Coronary artery (tissue), 2 donors: Measurements from ENCODE around the gene FAM20A.
"Not testable (repeated sequence)": the region's sequence is repeated elsewhere in the genome, so short reads cannot be mapped to it uniquely, and the experiment has no call there.

Source experiments
- DNase-seq: peaks from one replicate; pipeline ENCODE4 v3.0.0-alpha.2; 2017; ENCODE audit warnings: low spot score
- H3K27ac ChIP-seq, 2 donors: fragments of 200-600 bp; sonication (generic); one replicate each; pipeline ENCODE4 v1.5.1; 2016 to 2019
- H3K4me3 ChIP-seq: fragments of 200-600 bp; sonication (generic); 2 replicates; pipeline ENCODE4 v1.5.1; 2016; ENCODE audit warnings: mild to moderate bottlenecking, moderate library complexity
- TF ChIP-seq, protein P1 (sequence below): fragments of 200-600 bp; sonication (generic); IDR thresholded peaks from one replicate; pipeline ENCODE4 v1.5.1; 2019; ENCODE audit warnings: antibody characterized with exemption

Gene FAM20A

GRCh38 chr17:68589086-68589485 lies 12.1 kb downstream of the FAM20A start:
- DNase-seq = no peak
- TF ChIP-seq, protein P1, sequence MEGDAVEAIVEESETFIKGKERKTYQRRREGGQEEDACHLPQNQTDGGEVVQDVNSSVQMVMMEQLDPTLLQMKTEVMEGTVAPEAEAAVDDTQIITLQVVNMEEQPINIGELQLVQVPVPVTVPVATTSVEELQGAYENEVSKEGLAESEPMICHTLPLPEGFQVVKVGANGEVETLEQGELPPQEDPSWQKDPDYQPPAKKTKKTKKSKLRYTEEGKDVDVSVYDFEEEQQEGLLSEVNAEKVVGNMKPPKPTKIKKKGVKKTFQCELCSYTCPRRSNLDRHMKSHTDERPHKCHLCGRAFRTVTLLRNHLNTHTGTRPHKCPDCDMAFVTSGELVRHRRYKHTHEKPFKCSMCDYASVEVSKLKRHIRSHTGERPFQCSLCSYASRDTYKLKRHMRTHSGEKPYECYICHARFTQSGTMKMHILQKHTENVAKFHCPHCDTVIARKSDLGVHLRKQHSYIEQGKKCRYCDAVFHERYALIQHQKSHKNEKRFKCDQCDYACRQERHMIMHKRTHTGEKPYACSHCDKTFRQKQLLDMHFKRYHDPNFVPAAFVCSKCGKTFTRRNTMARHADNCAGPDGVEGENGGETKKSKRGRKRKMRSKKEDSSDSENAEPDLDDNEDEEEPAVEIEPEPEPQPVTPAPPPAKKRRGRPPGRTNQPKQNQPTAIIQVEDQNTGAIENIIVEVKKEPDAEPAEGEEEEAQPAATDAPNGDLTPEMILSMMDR = no peak
- Histone ChIP-seq H3K27ac (no peak overlapping the region), H3K4me3 (no peak overlapping the region)

- TF ChIP-seq, protein P1 = no peak
- H3K27ac ChIP-seq = no peak overlapping the region
- no peak overlapping the region for H3K4me3 ChIP-seq
- DNase-seq = no peak
These were observed 12.8 kb downstream of the FAM20A start for GRCh38 chr17:68588362-68588761.

DNA sequence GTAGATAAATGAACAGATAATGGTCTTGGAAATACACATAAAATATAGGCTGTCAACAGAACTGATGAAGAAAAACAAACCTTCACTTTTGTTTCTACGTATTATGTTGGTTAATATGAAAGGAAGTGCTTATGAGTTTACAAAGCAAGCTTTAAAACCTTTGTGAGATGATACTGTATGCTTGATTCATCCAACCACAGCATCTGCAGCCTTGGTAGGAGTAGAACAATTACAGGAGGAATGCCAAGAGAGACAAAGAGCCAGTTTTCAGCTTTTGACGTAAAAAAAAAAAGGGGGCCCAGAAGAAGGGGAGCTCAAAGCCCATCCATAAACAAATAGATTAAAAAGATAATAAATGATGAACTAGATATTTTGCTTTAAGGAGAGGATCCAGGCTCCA lies 13.3 kb downstream of the FAM20A start:
- TF ChIP-seq, protein P1 = no peak
- H3K4me3 ChIP-seq = no peak overlapping the region
- no peak overlapping the region for H3K27ac ChIP-seq
- DNase-seq = no peak

GRCh38 chr17:68587026-68587425 lies 14.1 kb downstream of the FAM20A start:
- TF ChIP-seq, protein P1 = no peak
- H3K27ac ChIP-seq = no peak overlapping the region
- no peak for DNase-seq
- H3K4me3 ChIP-seq = no peak overlapping the region

- no peak for DNase-seq
- Histone ChIP-seq H3K4me3 (no peak overlapping the region), H3K27ac (no peak overlapping the region)
- TF ChIP-seq, protein P1 = no peak
These were observed 15.5 kb downstream of the FAM20A start for GRCh38 chr17:68585643-68586042.

GRCh38 chr17:68584581-68585303 lies 16.4 kb downstream of the FAM20A start:
- TF ChIP-seq, protein P1 = no peak
- no peak for DNase-seq
- no peak overlapping the region for H3K27ac ChIP-seq
- H3K4me3 ChIP-seq = no peak overlapping the region

DNA sequence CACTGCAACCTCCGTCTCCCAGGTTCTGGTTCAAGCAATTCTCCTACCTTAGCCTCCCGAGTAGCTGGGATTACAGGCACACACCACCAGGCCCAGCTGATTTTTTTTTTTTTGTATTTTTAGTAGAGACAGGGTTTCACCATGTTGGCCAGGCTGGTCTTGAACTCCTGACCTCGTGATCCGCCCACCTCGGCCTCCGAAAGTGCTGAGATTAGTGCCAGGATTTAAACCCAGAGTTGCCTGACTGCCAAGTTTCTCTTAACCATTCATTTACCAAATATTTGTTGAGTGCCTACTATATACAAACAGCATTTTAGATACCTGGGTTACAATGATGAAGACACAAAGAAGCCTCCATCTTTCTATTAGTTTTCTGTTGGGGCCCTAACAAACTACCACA lies 18.3 kb downstream of the FAM20A start:
- not testable (repeated sequence) for H3K27ac ChIP-seq, H3K4me3 ChIP-seq, DNase-seq
